Neural progenitor cell (in vitro differentiated cells): ENCODE data around the gene PTPRG. TPM values are rescaled to one million over a fixed set of nuclear protein-coding genes. Genes with fewer than 3 reads are reported as not detected.

ENCODE experiments used
- DNase-seq: peaks from one replicate; pipeline ENCODE4 v3.0.0-alpha.2; 2016; ENCODE audit warnings: low spot score
- H2AFZ ChIP-seq: fragments of 200-600 bp; sonication (generic); replicated peaks from 2 replicates; pipeline ENCODE4 v1.6.1; 2016; ENCODE audit warnings: antibody characterized with exemption
- H3F3A ChIP-seq: fragments of 200-600 bp; sonication (generic); 2 replicates; pipeline ENCODE4 v1.6.1; 2016; ENCODE audit warnings: antibody characterized with exemption, low read depth
- H3K27ac ChIP-seq: fragments of 200-600 bp; sonication (generic); 2 replicates; pipeline ENCODE4 v1.5.1; 2016; ENCODE audit warnings: mild to moderate bottlenecking
- H3K27me3 ChIP-seq: fragments of 200-600 bp; sonication (generic); 2 replicates; pipeline ENCODE4 v1.6.1; 2016; ENCODE audit warnings: mild to moderate bottlenecking, moderate library complexity
- H3K36me3 ChIP-seq: fragments of 200-600 bp; sonication (generic); 2 replicates; pipeline ENCODE4 v1.5.1; 2016
- H3K4me1 ChIP-seq: fragments of 200-600 bp; sonication (generic); 2 replicates; pipeline ENCODE4 v1.6.1; 2016; ENCODE audit warnings: mixed run types
- H3K4me2 ChIP-seq: fragments of 200-600 bp; sonication (generic); 2 replicates; pipeline ENCODE4 v1.6.1; 2016
- H3K4me3 ChIP-seq: fragments of 200-600 bp; sonication (generic); 2 replicates; pipeline ENCODE4 v1.5.1; 2016
- H3K79me2 ChIP-seq: fragments of 200-600 bp; sonication (generic); 2 replicates; pipeline ENCODE4 v1.6.1; 2016; ENCODE audit warnings: low read depth
- H3K9ac ChIP-seq: fragments of 200-600 bp; sonication (generic); 2 replicates; pipeline ENCODE4 v1.6.1; 2016
- H3K9me3 ChIP-seq: fragments of 200-600 bp; sonication (generic); 2 replicates; pipeline ENCODE4 v1.5.1; 2016; ENCODE audit warnings: low read depth
- H4K20me1 ChIP-seq: fragments of 200-600 bp; sonication (generic); 2 replicates; pipeline ENCODE4 v1.6.1; 2016; ENCODE audit warnings: low read depth
- H3K27ac Mint-ChIP-seq: 3 replicates; pipeline ENCODE4 v1.8.0; 2021; ENCODE audit warnings: mixed read lengths
- H3K27me3 Mint-ChIP-seq: 2 replicates; pipeline ENCODE4 v1.8.0; 2022; ENCODE audit warnings: low read depth, mild to moderate bottlenecking, inconsistent platforms, moderate library complexity, mixed read lengths; ENCODE audit not compliant: insufficient read depth
- H3K36me3 Mint-ChIP-seq: 3 replicates; pipeline ENCODE4 v1.8.0; 2021; ENCODE audit warnings: mixed read lengths
- H3K4me1 Mint-ChIP-seq: 3 replicates; pipeline ENCODE4 v1.8.0; 2021; ENCODE audit warnings: mixed read lengths
- H3K4me3 Mint-ChIP-seq: 3 replicates; pipeline ENCODE4 v1.8.0; 2021; ENCODE audit warnings: mild to moderate bottlenecking, moderate library complexity, mixed read lengths
- H3K9me3 Mint-ChIP-seq: 3 replicates; pipeline ENCODE4 v1.8.0; 2020; ENCODE audit warnings: mixed read lengths
- CTCF ChIP-seq: fragments of 200-600 bp; sonication (generic); IDR thresholded peaks from 2 replicates; pipeline ENCODE4 v1.5.1; 2017; ENCODE audit warnings: antibody characterized with exemption, mild to moderate bottlenecking
- EZH2 ChIP-seq: fragments of 200-600 bp; sonication (generic); IDR thresholded peaks from 2 replicates; pipeline ENCODE4 v1.6.1; 2017; ENCODE audit warnings: antibody characterized with exemption, mild to moderate bottlenecking, moderate library complexity
- EZH2phosphoT487 ChIP-seq: fragments of 200-600 bp; sonication (generic); IDR thresholded peaks from 2 replicates; pipeline ENCODE4 v1.6.1; 2017; ENCODE audit warnings: antibody characterized with exemption
- total RNA-seq: library from RNA; depleted of rRNA; stranded (reverse); fragments of >200 nt; gene quantifications from 2 replicates; pipeline ENCODE4 v1.2.3, GENCODE V29; 2015; ENCODE audit warnings: low replicate concordance

PTPRG gene
- total RNA-seq, 1 donor from 2014 or later: 65.3 TPM

- no peak overlapping the region for H3K9ac ChIP-seq
- H3K9me3 Mint-ChIP-seq: no peaks in the 10 kb centered on the region
- H3F3A ChIP-seq: peaks cover 17% of the 10 kb centered on the region
- no peaks in the 10 kb centered on the region for H3K9me3 ChIP-seq
- H3K27me3 Mint-ChIP-seq: peaks cover 3% of the 10 kb centered on the region
- no peak overlapping the region for H3K4me3 ChIP-seq
- H3K36me3 ChIP-seq: no peaks in the 10 kb centered on the region
- H3K27me3 ChIP-seq: no peaks in the 10 kb centered on the region
- no peaks in the 10 kb centered on the region for H3K79me2 ChIP-seq
- H3K27ac Mint-ChIP-seq: no peak overlapping the region
- H4K20me1 ChIP-seq: peaks cover 35% of the 10 kb centered on the region
- peaks cover 26% of the 10 kb centered on the region for H3K4me1 ChIP-seq
- no peaks in the 10 kb centered on the region for H3K36me3 Mint-ChIP-seq
- no peak overlapping the region for H3K4me3 Mint-ChIP-seq
- H2AFZ ChIP-seq: no peak overlapping the region
- H3K4me1 Mint-ChIP-seq: peaks cover 74% of the 10 kb centered on the region
- no peak overlapping the region for H3K27ac ChIP-seq
- no peak for DNase-seq
- TF ChIP-seq EZH2phosphoT487: no peak
- TF ChIP-seq EZH2: no peak
- TF ChIP-seq CTCF: no peak
- no peak overlapping the region for H3K4me2 ChIP-seq
These were observed 684.7 kb downstream of the PTPRG start for GRCh38 chr3:62246094-62246493.

GRCh38 chr3:62246985-62247384 is 685.6 kb downstream of the PTPRG start:
- Histone ChIP-seq H3K9ac (no peak overlapping the region), H3K27ac (no peak overlapping the region), H3K9me3 (no peaks in the 10 kb centered on the region), H3K4me1 (peaks cover 17% of the 10 kb centered on the region), H3K27me3 (no peaks in the 10 kb centered on the region), H3K4me3 (no peak overlapping the region), H2AFZ (no peak overlapping the region), H4K20me1 (peaks cover 26% of the 10 kb centered on the region), H3F3A (peaks cover 14% of the 10 kb centered on the region), H3K79me2 (no peaks in the 10 kb centered on the region), H3K36me3 (no peaks in the 10 kb centered on the region), H3K4me2 (no peak overlapping the region)
- no peak overlapping the region for H3K27ac Mint-ChIP-seq
- H3K9me3 Mint-ChIP-seq: no peaks in the 10 kb centered on the region
- peaks cover 3% of the 10 kb centered on the region for H3K27me3 Mint-ChIP-seq
- H3K4me1 Mint-ChIP-seq: peaks cover 68% of the 10 kb centered on the region
- DNase-seq: no peak
- no peaks in the 10 kb centered on the region for H3K36me3 Mint-ChIP-seq
- H3K4me3 Mint-ChIP-seq: no peak overlapping the region
- TF ChIP-seq CTCF (no peak), EZH2phosphoT487 (no peak), EZH2 (no peak)

GRCh38 chr3:62248734-62249483 is 687.5 kb downstream of the PTPRG start:
- Histone ChIP-seq H3K27ac (no peak overlapping the region), H3F3A (no peaks in the 10 kb centered on the region), H3K9me3 (no peaks in the 10 kb centered on the region), H3K4me2 (no peak overlapping the region), H3K4me3 (no peak overlapping the region), H3K36me3 (no peaks in the 10 kb centered on the region), H4K20me1 (peaks cover 11% of the 10 kb centered on the region), H3K4me1 (no peaks in the 10 kb centered on the region), H3K27me3 (no peaks in the 10 kb centered on the region), H3K9ac (no peak overlapping the region), H2AFZ (no peak overlapping the region), H3K79me2 (no peaks in the 10 kb centered on the region)
- H3K36me3 Mint-ChIP-seq: peaks cover 2% of the 10 kb centered on the region
- peak overlapping the region; percentile 85 for H3K27ac Mint-ChIP-seq
- TF ChIP-seq CTCF: no peak
- TF ChIP-seq EZH2phosphoT487: no peak
- no peak for TF ChIP-seq EZH2
- DNase-seq: no peak
- peaks cover 56% of the 10 kb centered on the region for H3K4me1 Mint-ChIP-seq
- H3K27me3 Mint-ChIP-seq: no peaks in the 10 kb centered on the region
- H3K4me3 Mint-ChIP-seq: no peak overlapping the region
- H3K9me3 Mint-ChIP-seq: no peaks in the 10 kb centered on the region
